ENCODE data around the gene TMEM60.

- TF ChIP-seq CTCF (IDR thresholded peaks at IDR 0.05 in 8 of 11, conservative IDR thresholded peaks at IDR 0.05 in 3 of 11) (no peak), POLR2AphosphoS5 (IDR thresholded peaks at IDR 0.05) (no peak), POLR2A (IDR thresholded peaks at IDR 0.05) (no peak)
Observed at GRCh38 chr7:77823787-77824186, 25.6 kb upstream of the TMEM60 start.
